CD4-positive, alpha-beta T cell treated with Interleukin-17A for 4 hours (primary cell): Measurements from ENCODE around the gene LURAP1L.

Source experiments
- DNase-seq: peaks from one replicate; pipeline ENCODE4 v3.0.0-alpha.2; 2020; ENCODE audit warnings: mixed read lengths

LURAP1L gene, protein sequence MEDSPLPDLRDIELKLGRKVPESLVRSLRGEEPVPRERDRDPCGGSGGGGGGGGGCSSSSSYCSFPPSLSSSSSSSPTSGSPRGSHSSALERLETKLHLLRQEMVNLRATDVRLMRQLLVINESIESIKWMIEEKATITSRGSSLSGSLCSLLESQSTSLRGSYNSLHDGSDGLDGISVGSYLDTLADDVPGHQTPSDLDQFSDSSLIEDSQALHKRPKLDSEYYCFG

DNA sequence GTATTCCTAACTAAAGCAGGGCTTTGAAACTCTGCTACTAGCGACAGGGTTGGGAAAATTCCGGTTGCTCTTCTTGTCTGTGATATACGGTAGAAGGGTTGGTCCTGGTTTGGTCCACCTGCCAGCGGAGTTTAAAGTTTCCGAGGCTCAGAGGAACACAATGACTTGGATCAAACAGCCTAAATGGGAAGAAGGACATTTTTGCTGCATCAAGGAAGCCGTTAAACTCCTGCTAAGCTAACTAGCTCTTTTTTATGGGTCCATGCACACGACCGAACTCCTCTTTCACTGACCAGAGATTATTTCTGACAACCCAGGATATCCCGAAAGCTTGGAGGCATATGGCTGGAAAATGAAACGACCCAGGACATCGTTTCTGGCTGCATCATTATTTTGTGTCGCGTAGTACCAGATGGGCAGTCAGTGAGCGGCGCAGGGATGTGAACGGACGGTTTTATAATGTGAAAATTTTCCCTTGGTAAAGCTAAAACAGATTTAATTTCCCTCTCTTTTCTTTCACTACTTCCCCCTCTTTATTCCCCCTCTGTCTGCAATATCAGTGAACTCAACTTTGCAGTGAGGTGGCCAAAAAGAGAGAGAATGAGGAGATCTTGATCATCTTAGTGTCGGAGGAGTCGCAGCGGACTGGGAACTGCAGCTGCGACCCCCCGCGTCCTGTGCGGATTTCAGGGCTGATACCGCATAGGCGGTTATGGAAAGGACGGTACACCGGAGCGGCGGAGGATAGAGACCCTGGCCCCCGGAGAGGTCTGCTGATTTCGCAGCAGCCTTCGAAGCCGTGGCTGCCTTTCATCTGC, at the start of gene LURAP1L:
Gene LURAP1L (plus strand): TSS at position 160 of the 818 bp plus-strand sequence. CDS start 696 bp downstream, outside the sequence.
- DNase-seq, result no peak

DNA sequence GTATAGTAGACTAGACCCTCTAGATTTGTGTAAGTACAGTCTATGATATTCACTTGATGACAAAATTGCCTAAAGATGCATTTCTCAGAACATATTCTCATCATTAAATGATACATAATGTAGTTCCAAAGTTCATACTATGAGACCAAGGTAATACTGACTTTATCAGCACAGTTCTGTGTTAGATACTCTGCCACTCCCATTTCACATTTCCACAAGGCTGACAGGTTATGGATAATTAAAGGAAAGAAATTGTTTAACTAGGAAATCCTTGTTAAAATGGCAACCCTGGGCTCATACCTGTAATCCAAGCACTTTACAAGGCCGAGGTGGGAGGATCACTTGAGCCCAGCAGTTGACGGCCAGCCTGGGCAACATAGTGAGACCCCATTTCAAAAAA, 48.0 kb upstream of the LURAP1L start:
- DNase-seq, result no peak

- no peak for DNase-seq
Observed at GRCh38 chr9:12730198-12730597, 44.6 kb upstream of the LURAP1L start.

DNA sequence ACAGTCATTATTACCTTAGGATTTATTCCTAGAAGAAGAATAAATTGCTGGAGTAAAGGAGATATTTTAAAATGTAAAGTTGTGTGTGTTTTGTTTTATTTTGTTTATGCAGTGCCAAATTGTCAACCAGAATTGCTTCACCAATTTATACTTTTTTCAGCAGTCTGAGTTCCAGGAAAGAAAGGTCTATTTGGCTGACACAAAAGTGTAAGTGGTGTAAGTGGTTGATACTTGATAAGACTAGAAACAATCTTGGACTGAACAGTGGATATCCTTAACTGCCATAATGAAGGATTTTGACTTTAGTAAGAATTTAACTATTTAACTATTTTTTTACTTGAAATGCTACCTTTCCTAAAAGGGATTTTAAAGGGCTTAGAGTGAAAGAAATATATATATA, 43.9 kb upstream of the LURAP1L start:
- DNase-seq, result no peak

DNA sequence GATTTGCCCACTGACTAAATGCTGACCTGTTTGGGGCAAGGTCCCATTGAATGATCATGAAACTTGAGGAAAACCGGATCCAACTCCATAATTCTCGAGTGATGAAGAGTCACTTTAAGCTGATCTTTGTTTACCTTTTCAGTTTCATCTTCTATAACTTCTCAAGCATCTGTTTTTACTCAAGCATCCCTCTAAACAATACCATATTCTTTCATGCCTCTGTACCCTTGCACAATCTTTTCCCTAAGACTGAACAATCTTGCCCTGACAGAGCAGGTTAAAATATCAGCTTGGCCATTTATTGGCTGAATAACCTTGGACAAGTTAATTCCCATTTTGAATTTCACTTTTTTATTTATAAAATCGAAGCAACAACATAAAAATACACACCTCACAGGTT, 41.8 kb upstream of the LURAP1L start:
- no peak for DNase-seq

DNA sequence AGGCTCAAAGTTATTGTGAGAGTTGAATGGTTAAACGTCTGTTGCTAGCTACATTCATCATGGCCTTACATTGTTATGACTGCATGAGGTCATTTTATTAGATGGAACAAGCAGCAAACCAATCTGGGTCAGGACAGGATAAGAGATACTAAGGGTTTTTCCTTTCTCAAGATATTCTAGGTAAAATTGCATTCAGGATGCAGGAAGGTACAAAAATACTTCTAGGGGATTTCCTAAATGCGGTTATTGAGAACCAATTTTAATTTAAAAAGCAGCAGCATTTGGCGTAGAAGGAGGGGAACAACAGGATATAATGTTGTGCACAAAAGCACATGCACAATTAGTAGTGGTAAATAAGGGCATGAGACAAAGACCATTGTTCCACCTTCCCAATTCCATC, 39.2 kb upstream of the LURAP1L start:
- DNase-seq, result no peak

- no peak for DNase-seq
Observed at GRCh38 chr9:12737871-12738270, 36.9 kb upstream of the LURAP1L start.

GRCh38 chr9:12739014-12739652, 35.7 kb upstream of the LURAP1L start:
- DNase-seq, result no peak

GRCh38 chr9:12740845-12741244, 34.0 kb upstream of the LURAP1L start:
- no peak for DNase-seq

GRCh38 chr9:12748016-12748415, 26.8 kb upstream of the LURAP1L start:
- no peak for DNase-seq

GRCh38 chr9:12748954-12749353, 25.9 kb upstream of the LURAP1L start:
- no peak for DNase-seq

DNA sequence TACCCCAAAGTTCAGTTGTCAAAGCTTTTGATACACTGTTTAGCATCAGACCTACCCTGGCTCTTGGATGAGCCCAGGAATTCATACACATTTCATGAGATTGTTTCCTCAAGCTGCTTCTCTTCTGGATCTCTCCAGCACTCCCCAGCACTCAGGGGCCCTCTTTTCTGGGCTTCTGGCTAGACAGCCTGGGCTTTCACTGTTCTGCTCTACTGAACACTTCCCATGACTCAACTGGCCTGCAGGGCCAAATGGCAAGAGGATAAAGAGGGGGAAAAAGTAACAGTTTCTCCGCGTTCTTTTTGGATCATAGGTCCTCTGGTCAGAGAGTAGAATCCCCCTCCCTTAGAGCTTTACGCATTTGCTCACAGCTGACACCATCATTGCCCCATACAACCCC, 20.9 kb upstream of the LURAP1L start:
- DNase-seq, result no peak

GRCh38 chr9:12759761-12760160, 15.1 kb upstream of the LURAP1L start:
- DNase-seq, result no peak

GRCh38 chr9:12760758-12761157, 14.1 kb upstream of the LURAP1L start:
- no peak for DNase-seq

- no peak for DNase-seq
Observed at GRCh38 chr9:12764150-12764549, 10.7 kb upstream of the LURAP1L start.

- DNase-seq, result no peak
Observed at GRCh38 chr9:12765088-12765798, 9.6 kb upstream of the LURAP1L start.

DNA sequence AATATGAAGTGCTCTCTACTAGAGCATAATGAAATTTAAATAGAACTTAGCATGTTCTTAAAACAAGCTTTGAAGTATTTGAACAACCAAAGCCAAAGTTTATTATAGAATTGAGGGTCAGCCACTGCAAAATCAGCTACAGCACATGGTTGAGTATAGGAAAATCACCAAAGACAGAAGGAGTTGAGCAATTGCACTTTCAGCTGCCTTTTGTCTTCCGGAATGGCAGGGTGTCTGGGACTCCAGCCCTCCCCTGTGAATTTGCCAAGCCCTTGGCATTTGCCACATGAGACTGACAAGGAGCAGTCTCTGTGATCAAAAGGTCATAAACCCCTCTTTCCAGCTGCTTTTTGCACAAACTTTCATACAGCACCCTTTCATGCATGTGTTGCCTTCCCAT, 8.5 kb upstream of the LURAP1L start:
- no peak for DNase-seq

- no peak for DNase-seq
Observed at GRCh38 chr9:12770261-12770660, 4.6 kb upstream of the LURAP1L start.

DNA sequence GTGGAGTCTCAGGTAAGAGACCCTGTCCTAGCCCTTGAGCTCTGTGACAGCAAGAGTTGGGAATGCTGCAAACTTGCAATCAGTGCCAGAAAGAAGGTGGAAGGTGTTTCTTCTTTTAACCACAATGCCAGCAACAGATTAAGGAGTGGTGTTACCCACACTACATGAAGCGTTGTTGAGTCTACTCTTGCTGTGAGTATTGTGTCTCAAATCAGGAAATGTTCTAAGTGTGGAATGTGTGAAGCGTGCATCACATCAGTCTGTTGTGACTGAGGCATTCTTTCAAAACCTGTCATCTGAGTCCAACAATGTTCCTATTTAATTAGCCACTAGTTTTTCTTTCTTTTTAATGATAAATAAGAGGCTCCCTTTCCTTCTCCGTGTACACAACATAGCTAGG, 2.9 kb upstream of the LURAP1L start:
- no peak for DNase-seq

- no peak for DNase-seq
Observed at GRCh38 chr9:12773562-12773961, 1.3 kb upstream of the LURAP1L start.

- no peak for DNase-seq
Observed at GRCh38 chr9:12775679-12776512, 1.1 kb downstream of the LURAP1L start.

DNA sequence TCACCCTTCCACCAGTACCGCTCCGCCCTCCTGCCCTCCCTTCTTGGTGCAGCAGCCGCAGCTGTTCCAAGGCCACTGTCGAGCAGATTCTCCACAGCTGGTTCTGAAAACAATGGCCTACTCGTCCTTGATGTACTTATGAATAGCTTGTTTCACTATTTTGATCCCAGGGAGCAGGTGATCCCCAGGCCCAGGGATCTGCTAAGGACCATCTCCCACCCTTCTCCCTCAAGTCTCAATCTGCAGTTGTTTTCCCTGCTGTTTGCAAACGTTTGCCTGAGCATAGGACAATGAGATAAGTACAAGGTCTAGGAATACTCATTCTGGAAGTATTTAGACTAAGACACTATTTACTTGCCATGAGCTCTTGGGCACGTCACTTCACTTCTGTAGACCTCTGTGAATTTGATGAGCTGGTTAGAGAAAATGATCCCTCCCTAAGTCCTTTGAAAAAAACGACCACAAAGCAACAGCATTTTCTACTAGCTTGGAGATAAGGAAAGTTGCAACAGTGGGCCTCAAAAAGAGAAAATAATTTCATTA, 1.8 kb downstream of the LURAP1L start:
- no peak for DNase-seq
